Mesenteric fat pad (tissue), 1 donor: Measurements from ENCODE around the gene APOE. TPM values are rescaled to one million over a fixed set of nuclear protein-coding genes. Genes with fewer than 3 reads are reported as not detected.
A peak's percentile ranks its signal among the peaks of the same experiment; 100 is the strongest.
"Not testable (repeated sequence)": the region's sequence is repeated elsewhere in the genome, so short reads cannot be mapped to it uniquely, and the experiment has no call there.

Source experiments
- DNase-seq: peaks from one replicate; pipeline ENCODE4 v3.0.0-alpha.2; 2020; ENCODE audit warnings: low spot score
- total RNA-seq: library from RNA; stranded (reverse); fragmentation: NEBNext Ultra II Directional; extraction: Animal tissue kit (Norgen Biotek cat#: 25700); gene quantifications from one replicate; pipeline ENCODE4 v1.2.1, GENCODE V29; 2021
- donor health status: DM: yes; HTN: yes; CAD: no.

Gene APOE
- total RNA-seq, 1 donor from 2014 or later, result 162 TPM

- no peak for DNase-seq
These were observed 21.7 kb upstream of the APOE start for GRCh38 chr19:44883922-44884321.

DNA sequence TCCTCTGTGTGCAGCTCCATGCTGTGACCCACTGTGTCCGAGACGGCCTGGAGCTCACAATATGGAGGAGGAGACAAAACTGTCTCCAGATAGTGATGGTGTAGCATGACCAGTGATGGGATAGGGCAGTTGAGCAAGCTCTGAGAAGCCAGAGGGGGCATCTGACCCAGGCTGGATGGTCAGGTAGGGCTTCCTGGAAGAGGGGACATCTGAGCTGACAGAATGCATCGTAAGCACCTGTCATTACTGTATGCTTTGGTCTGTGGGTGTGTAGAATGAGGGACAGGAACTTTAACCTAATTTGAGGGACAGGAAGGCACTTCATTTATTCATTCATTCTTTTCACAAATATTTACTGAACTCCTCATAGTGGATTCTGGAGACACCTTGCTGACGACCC, 21.0 kb upstream of the APOE start:
- DNase-seq, result no peak

DNA sequence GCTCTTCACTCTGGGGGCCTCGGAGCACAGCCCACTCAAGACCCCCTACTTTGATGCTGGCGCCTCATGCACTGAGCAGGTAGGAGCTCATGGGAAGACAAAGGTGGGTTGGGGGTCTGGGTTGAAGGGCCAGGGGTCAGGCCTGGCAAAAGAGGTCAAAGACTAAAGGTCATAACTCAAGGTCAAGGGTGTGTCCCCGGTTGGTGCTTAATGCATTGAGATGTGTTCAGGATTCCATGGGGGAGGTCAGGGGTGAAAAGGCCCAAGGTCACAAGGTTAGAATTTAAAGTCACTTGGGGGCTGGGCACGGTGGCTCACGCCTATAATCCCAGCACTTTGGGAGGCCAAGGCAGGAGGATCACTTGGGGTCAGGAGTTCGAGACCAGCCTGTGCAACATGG, 19.5 kb upstream of the APOE start:
- no peak for DNase-seq

GRCh38 chr19:44887648-44888047, 17.9 kb upstream of the APOE start:
- no peak for DNase-seq

- not testable (repeated sequence) for DNase-seq
These were observed 17.3 kb upstream of the APOE start for GRCh38 chr19:44888335-44888734.

DNA sequence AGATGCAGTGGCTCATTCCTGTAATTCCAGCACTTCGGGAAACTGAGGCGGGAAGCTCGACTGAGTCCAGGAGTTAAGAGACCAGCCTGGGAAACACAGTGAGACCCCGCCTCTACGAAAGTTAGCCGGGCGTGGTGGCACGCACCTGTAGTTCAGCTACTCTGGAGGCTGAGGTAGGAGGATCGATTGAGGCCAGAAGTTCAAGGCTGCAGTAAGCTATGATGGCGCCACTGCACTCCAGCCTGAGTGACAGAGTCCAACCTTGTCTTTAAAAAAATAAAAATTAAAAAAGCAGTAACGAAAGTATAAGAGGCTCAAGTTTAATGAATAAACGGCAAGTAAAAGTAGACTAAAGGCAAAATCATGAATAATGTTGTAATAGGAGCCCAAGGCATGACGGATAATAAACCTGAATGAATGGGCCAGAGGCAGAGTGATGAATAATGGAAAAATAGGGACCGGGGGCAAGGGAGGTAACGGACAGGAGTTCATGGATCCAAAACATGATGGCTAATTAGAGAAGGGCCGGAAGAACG, 15.7 kb upstream of the APOE start:
- no peak for DNase-seq

- DNase-seq, result no peak
These were observed 15.1 kb upstream of the APOE start for GRCh38 chr19:44890366-44891015.

GRCh38 chr19:44891016-44891882, 14.3 kb upstream of the APOE start, which contains the start of gene TOMM40:
Gene TOMM40, plus strand, starts transcription at chr19:44891254. Its CDS starts 162 bp downstream, at chr19:44891416.
- DNase-seq, result peak; percentile 100

DNA sequence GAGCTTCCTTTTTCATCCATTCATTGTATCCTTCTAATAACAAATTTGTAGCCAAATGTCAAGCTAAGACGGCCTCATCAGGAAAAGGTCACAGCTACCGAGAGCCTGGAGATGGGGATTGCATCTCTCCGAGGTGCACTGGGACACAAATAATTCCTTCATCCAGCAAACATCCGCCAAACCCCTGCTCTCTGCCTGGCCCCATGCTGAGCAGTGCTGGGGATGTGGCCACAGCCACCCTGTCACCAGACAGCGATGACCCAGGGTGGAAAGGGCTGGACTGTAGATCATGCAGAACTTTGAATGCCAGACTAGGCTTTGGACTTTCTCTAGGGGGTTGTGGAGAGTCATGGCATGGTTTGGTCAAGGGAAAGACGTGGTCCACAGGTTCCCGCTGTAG, 12.7 kb upstream of the APOE start:
- no peak for DNase-seq

- DNase-seq, result no peak
These were observed 12.1 kb upstream of the APOE start for GRCh38 chr19:44893332-44894051.

- no peak for DNase-seq
These were observed 11.6 kb upstream of the APOE start for GRCh38 chr19:44894052-44894400.

DNA sequence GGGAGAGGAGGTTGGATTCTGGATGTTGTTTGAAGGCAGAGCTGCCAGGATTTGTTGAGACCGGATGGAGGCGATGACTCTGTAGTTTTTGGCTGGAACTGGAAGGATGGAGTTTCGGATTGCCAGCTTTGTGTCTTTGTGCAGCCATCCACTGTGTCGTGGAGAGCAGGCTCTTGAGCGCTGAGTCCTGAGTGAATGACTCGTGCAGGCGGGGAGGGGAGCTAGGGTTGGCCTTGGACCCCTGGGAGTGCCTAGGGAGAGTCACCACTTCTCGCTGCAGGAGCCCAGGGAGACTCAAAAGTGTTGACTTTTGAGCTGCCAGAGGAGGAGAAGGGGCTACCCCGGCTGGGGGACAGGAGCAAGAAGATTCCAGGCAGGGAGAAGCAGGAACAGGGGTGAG, 10.7 kb upstream of the APOE start:
- DNase-seq, result no peak

DNA sequence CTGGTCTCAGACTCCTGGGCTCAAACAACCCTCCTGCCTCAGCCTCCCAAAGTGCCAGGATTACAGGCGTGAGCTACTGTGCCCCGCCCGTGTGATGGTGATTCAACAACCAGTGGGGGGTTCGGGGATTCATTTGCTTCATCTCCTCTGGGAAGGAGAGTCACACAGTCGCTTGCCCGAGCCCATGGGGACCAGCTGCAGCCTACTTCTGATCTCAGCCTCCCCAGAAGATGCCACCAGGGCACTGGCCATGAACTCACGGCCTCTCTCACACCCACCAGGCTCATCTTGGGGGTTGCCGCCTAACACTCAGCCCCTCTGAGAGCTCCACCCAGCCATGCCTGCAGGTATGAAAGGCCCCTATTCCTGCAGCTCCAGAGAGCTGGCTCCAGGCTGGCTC, 7.8 kb upstream of the APOE start:
- no peak for DNase-seq

GRCh38 chr19:44900328-44901244, 5.0 kb upstream of the APOE start:
- DNase-seq, result no peak

- no peak for DNase-seq
These were observed 2.4 kb upstream of the APOE start for GRCh38 chr19:44903216-44903601.

DNA sequence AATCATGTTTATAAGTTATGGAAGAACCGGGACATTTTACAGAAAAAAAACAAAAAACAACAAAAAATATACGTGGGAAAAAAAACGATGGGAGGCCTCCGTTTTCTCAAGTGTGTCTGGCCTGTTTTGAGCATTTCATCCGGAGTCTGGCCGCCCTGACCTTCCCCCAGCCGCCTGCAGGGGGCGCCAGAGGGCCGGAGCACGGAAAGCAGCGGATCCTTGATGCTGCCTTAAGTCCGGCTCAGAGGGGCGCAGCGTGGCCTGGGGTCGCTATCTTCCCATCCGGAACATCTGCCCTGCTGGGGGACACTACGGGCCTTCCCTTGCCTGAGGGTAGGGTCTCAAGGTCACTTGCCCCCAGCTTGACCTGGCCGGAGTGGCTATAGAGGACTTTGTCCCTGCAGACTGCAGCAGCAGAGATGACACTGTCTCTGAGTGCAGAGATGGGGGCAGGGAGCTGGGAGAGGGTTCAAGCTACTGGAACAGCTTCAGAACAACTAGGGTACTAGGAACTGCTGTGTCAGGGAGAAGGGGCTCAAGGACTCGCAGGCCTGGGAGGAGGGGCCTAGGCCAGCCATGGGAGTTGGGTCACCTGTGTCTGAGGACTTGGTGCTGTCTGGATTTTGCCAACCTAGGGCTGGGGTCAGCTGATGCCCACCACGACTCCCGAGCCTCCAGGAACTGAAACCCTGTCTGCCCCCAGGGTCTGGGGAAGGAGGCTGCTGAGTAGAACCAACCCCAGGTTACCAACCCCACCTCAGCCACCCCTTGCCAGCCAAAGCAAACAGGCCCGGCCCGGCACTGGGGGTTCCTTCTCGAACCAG, 1.8 kb upstream of the APOE start:
- no peak for DNase-seq

DNA sequence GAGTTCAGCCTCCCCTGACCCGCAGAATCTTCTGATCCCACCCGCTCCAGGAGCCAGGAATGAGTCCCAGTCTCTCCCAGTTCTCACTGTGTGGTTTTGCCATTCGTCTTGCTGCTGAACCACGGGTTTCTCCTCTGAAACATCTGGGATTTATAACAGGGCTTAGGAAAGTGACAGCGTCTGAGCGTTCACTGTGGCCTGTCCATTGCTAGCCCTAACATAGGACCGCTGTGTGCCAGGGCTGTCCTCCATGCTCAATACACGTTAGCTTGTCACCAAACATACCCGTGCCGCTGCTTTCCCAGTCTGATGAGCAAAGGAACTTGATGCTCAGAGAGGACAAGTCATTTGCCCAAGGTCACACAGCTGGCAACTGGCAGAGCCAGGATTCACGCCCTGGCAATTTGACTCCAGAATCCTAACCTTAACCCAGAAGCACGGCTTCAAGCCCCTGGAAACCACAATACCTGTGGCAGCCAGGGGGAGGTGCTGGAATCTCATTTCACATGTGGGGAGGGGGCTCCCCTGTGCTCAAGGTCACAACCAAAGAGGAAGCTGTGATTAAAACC, 1.1 kb upstream of the APOE start:
- no peak for DNase-seq

- DNase-seq, result no peak
These were observed 2.0 kb downstream of the APOE start for GRCh38 chr19:44907613-44908012.

DNA sequence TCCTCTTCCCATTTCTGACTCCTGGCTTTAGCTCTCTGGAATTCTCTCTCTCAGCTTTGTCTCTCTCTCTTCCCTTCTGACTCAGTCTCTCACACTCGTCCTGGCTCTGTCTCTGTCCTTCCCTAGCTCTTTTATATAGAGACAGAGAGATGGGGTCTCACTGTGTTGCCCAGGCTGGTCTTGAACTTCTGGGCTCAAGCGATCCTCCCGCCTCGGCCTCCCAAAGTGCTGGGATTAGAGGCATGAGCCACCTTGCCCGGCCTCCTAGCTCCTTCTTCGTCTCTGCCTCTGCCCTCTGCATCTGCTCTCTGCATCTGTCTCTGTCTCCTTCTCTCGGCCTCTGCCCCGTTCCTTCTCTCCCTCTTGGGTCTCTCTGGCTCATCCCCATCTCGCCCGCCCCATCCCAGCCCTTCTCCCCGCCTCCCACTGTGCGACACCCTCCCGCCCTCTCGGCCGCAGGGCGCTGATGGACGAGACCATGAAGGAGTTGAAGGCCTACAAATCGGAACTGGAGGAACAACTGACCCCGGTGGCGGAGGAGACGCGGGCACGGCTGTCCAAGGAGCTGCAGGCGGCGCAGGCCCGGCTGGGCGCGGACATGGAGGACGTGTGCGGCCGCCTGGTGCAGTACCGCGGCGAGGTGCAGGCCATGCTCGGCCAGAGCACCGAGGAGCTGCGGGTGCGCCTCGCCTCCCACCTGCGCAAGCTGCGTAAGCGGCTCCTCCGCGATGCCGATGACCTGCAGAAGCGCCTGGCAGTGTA, 2.7 kb downstream of the APOE start:
- DNase-seq, result no peak
